UCSD-AML1 (cell line): Measurements from ENCODE around the gene MRM3.
"Not testable (repeated sequence)": the region's sequence is repeated elsewhere in the genome, so short reads cannot be mapped to it uniquely, and the experiment has no call there.

ENCODE experiments used
- DNase-seq: peaks from one replicate; lab custom pipeline; 2025; ENCODE audit not compliant: unreplicated experiment; lab: John Stamatoyannopoulos, UW

Gene MRM3

GRCh38 chr17:752620-753219 is 29.4 kb upstream of the MRM3 start:
- DNase-seq: no peak

- no peak for DNase-seq
Measured at GRCh38 chr17:753418-753817, 28.7 kb upstream of the MRM3 start.

DNA sequence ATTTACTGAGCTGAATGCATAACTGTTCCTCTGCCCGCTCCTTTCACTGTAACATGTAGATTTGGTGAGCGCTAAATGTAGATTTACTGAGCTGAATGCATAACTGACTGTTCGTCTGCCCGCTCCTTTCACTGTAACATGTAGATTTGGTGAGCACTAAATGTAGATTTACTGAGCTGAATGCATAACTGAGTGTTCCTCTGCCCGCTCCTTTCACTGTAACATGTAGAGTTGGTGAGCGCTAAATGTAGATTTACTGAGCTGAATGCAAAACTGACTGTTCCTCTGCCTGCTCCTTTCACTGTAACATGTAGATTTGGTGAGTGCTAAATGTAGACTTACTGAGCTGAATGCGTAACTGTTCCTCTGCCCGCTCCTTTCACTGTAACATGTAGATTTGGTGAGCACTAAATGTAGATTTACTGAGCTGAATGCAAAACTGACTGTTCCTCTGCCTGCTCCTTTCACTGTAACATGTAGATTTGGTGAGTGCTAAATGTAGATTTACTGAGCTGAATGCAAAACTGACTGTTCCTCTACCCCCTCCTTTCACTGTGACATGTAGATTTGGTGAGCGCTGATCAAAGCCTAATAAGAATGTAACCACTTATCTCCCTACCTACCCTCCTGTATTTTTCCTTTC is 26.7 kb upstream of the MRM3 start:
- DNase-seq: not testable (repeated sequence)

DNA sequence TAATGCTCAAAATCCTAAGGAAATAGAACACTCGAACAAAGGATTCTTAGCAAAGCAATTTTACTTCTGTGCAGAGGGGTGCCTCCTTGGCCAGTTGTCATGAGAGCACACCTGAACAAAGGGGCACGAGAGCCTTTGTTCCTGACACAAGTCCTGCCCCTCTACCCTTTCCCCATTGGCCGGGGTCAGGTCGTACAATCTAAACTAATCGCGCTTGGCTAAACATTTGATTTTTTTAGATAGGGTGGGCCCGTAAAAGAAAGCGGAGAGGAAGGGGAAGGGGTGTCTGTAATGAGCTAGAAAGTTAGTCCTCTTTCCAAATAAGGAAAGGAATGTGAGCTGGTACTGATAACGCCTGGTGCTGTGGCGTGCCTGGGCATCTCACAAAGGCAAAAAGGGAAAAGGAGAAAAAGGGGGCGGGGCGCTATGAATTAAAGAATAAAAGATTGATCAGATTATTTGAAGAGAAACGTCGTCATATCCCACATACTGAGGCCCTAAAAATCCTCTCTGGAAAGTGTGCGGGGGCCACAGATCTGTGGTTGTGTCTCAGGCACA is 26.1 kb upstream of the MRM3 start:
- DNase-seq: not testable (repeated sequence)

DNA sequence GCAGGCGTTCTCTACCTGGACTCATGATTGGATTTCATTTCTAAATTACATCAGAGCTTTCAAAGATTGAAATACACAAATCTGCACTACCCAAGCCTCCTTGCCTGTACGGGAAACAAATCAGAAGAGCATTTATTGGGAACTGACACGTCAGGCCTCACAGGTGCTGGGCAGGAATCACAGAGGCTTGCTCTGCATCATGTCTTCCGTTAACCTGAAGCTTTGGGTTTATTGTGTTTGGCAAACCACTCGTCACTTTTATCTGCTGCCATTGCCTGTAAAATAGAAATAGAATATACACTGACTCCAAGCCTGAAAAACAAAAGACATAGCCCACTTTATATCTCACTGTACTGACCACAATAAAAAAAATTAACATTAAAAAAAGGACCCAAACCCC is 22.2 kb upstream of the MRM3 start:
- DNase-seq: no peak

GRCh38 chr17:760371-760770 is 21.8 kb upstream of the MRM3 start:
- no peak for DNase-seq

GRCh38 chr17:767076-767475 is 15.1 kb upstream of the MRM3 start:
- DNase-seq: no peak

GRCh38 chr17:773016-773415 is 9.1 kb upstream of the MRM3 start:
- DNase-seq: no peak

DNA sequence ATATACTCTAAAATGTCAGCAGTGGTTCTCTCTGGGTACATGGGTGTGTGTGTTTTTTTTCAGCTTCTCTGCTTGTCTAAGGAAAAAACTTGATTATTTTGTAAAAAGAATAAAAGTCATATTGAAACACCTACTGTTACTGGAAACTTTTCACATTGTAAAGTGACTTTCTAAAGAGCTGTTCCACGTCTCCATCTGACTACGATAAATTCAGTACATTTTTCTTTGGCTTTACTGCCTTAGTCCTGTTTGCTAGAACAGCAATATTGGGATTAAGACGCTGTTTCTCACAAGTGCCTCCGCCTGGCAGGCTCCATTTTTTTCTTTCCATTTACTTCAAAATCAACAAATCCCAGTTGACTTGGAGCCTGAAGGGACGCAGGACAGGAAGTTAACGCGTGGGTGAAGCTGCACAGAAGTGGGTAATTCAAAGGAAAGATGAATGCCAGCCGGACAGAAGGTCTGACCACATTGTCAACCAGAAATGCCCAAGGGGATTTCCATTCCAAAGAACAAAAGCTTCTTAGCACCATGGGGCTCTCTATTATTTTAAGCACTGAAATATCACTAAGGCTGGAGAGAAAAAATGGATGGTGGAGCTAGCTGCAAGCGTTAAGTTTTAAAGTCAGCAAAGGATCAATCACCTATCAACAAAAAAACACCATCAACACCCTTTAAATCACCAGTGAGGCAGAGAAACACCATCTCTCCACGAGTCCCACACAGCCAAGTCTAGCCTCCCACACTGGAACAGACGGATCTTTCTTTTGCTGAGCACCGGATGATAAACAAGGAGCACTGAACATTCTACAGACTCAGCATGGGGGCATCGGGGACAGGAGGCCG is 8.5 kb upstream of the MRM3 start:
- no peak for DNase-seq

DNA sequence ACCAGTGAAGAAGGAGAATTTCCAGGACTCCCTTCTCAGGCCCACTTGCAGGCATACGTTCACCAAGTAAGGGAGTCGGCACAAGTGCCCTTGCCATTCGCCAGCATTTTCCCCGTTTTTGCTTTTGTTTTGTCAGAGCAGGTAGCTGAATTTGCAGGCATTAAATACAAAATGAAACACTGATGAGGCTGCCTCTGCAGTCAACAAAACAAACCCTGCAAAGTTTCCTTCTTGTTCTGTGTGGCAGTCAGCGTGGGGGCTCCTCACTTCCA is 7.9 kb upstream of the MRM3 start:
- DNase-seq: no peak

- no peak for DNase-seq
Measured at GRCh38 chr17:778096-778495, 4.1 kb upstream of the MRM3 start.

- DNase-seq: no peak
Measured at GRCh38 chr17:784143-784542, 2.0 kb downstream of the MRM3 start.

- not testable (repeated sequence) for DNase-seq
Measured at GRCh38 chr17:785901-786300, 3.7 kb downstream of the MRM3 start.

- no peak for DNase-seq
Measured at GRCh38 chr17:787641-788221, 5.6 kb downstream of the MRM3 start.

DNA sequence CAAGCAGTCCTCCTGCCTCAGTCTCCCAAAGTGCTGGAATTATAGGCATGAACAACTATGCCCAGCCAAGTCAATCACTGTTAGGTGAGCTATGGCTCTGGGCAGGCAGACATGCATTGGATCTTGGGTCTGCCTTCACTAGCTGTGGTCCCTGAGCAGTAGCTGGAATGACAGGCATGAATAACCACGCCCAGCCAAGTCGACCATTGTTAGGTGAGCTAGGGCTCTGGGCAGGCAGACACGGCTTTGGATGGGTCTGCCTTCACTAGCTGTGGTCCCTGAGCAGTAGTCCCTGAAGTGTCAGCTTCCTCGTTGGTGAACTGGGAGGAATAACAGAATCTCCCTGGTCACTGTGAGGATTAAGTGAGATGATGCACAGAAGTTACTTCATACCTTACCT is 6.4 kb downstream of the MRM3 start:
- DNase-seq: no peak

GRCh38 chr17:789160-789840 is 7.1 kb downstream of the MRM3 start:
- no peak for DNase-seq

GRCh38 chr17:789931-790873 is 8.0 kb downstream of the MRM3 start:
- DNase-seq: not testable (repeated sequence)

DNA sequence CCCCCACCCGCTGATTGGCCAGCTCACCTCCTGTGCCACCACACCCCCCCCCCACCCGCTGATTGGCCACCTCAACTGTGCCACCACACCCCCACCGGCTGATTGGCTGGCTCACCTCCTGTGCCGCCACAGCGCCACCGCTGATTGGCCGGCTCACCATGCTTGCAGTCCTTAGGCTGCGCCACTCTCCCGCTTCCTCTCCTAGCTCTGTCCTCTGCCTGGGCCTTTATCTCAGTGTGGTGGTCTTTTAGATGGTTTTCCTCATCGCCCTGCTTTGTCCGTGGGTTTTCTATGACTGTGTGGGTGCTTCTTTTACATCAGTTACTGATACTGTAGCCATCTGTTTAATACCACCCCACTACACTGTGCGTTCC is 8.7 kb downstream of the MRM3 start:
- not testable (repeated sequence) for DNase-seq

DNA sequence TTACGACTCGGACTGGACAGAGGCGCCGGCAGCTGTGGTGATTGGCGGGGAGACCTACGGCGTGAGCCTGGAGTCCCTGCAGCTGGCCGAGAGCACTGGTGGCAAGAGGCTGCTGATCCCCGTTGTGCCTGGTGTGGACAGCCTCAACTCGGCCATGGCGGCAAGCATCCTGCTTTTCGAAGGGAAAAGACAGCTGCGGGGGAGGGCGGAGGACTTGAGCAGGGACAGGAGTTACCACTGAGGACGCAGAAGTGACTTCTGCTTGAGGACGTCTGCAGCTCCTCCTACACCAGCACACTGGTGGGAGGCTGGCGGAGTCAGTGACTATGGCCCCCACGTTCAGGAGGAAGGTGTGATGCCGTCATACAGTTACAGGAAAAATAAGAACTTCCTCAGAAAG is 9.7 kb downstream of the MRM3 start:
- DNase-seq: no peak

- DNase-seq: no peak
Measured at GRCh38 chr17:792277-792676, 10.1 kb downstream of the MRM3 start.
